Measurements from ENCODE around the gene SETD9.

- TF ChIP-seq CTCF (IDR thresholded peaks at IDR 0.05; ENCODE audit: insufficient read depth, low read length) = no peak
- no peak for TF ChIP-seq POLR2AphosphoS5 (IDR thresholded peaks at IDR 0.05; ENCODE audit: low read depth)
- no peak for TF ChIP-seq REST (IDR thresholded peaks at IDR 0.05; ENCODE audit: insufficient replicate concordance, low read depth)
- no peak for TF ChIP-seq GABPA (IDR thresholded peaks at IDR 0.05; ENCODE audit: low read depth)
- no peak for TF ChIP-seq SPI1 (IDR thresholded peaks at IDR 0.05; ENCODE audit: borderline replicate concordance, low read depth)
Measured at GRCh38 chr5:56964173-56964572, 54.8 kb downstream of the SETD9 start.
